A549 (cell line): ENCODE measurements around the gene RASA1. TPM values are rescaled to one million over a fixed set of nuclear protein-coding genes. Genes with fewer than 3 reads are reported as not detected.
A peak's percentile ranks its signal among the peaks of the same experiment; 100 is the strongest.

ENCODE experiments used
- ATAC-seq, 2 experiments: fragments of 200-7000 bp in 1 of 2; fragments of >200 bp in 1 of 2; cut with Nextera tagmentation in 1 of 2; cut with Tn5 transposase in 1 of 2; 3 replicates each; pipeline versions ENCODE4 v1.8.0 to v1.9.1; 2018 to 2020; ENCODE audit warnings: mild to moderate bottlenecking in 1 of 2, moderate library complexity in 1 of 2
- CTCF ChIA-PET: fragments of 300-600 bp; sonication (Branson Sonifier 250); formaldehyde crosslinking; extraction: SDS; loops from one replicate; lab custom pipeline; 2021; ENCODE audit warnings: antibody characterized with exemption, inconsistent platforms; lab: Yijun Ruan, JAX
- POLR2A ChIA-PET: fragments of 350-600 bp; formaldehyde crosslinking; extraction: SDS; loops from one replicate; lab custom pipeline; 2021; ENCODE audit warnings: antibody characterized with exemption, inconsistent platforms; lab: Yijun Ruan, JAX
- DNase-seq, 2 experiments: peaks; one replicate each; pipeline versions ENCODE4 v3.0.0 to v3.0.0-alpha.2; 2011 to 2016; ENCODE audit warnings: low read depth in 1 of 2, low spot score in 1 of 2
- FAIRE-seq: peaks from 2 replicates; lab custom pipeline; 2011; peaks lifted over from hg19 to GRCh38; lab: Jason Lieb, UNC
- H3K27ac ChIP-seq, 2 experiments: fragments of >200 bp; sonication (Bioruptor Twin); formaldehyde crosslinking; 3 replicates each; pipeline ENCODE4 v1.5.1; 2016 to 2017
- H3K4me1 ChIP-seq: fragments of >200 bp; sonication (Bioruptor Twin); formaldehyde crosslinking; 3 replicates; pipeline ENCODE4 v1.6.1; 2016
- H3K4me2 ChIP-seq: fragments of >200 bp; sonication (Bioruptor Twin); formaldehyde crosslinking; 3 replicates; pipeline ENCODE4 v1.6.1; 2016
- H3K4me3 ChIP-seq: fragments of >200 bp; sonication (Bioruptor Twin); formaldehyde crosslinking; 3 replicates; pipeline ENCODE4 v1.5.1; 2016
- H3K9me3 ChIP-seq: fragments of >200 bp; sonication (Bioruptor Twin); formaldehyde crosslinking; 3 replicates; pipeline ENCODE4 v1.6.1; 2016
- BCL3 ChIP-seq: fragments of >200 bp; sonication (Bioruptor Twin); formaldehyde crosslinking; IDR thresholded peaks from 3 replicates; pipeline ENCODE4 v1.6.1; 2016
- CBX2 ChIP-seq: fragments of 200-600 bp; sonication (generic); IDR thresholded peaks from 2 replicates; pipeline ENCODE4 v1.6.1; 2016; ENCODE audit warnings: low read depth, mild to moderate bottlenecking, borderline replicate concordance
- E2F6 ChIP-seq: IDR thresholded peaks from 2 replicates; pipeline ENCODE4 v1.6.1; 2012; ENCODE audit warnings: low read depth, borderline replicate concordance
- EHF ChIP-seq: fragments of 250-450 bp; sonication (Bioruptor Pico); IDR thresholded peaks from 2 replicates; pipeline ENCODE4 v1.5.0; 2020; ENCODE audit warnings: mild to moderate bottlenecking
- FOSL2 ChIP-seq, 2 experiments: fragments of 450-650 bp in 1 of 2; fragments of >200 bp in 1 of 2; sonication (Bioruptor Twin) in 1 of 2; formaldehyde crosslinking; IDR thresholded peaks; 2 replicates each; pipeline versions ENCODE4 v1.5.0 to v1.6.1; 2016 to 2020; ENCODE audit warnings: mild to moderate bottlenecking in 1 of 2, moderate library complexity in 1 of 2
- HDAC2 ChIP-seq: fragments of 200-600 bp; sonication (generic); IDR thresholded peaks from 2 replicates; pipeline ENCODE4 v1.6.1; 2016
- HMGXB4 ChIP-seq: fragments of 250-450 bp; sonication (Bioruptor Pico); IDR thresholded peaks from 2 replicates; pipeline ENCODE4 v1.5.0; 2021; ENCODE audit warnings: mild to moderate bottlenecking, moderate library complexity, borderline replicate concordance
- HOXB13 ChIP-seq: fragments of 250-450 bp; sonication (Bioruptor Pico); IDR thresholded peaks from 2 replicates; pipeline ENCODE4 v1.5.0; 2020; ENCODE audit warnings: low read depth, mild to moderate bottlenecking, moderate library complexity
- JUN ChIP-seq, 2 experiments: fragments of >200 bp; sonication (Bioruptor Twin); formaldehyde crosslinking; IDR thresholded peaks; 2 replicates in 1 of 2; 3 replicates in 1 of 2; pipeline ENCODE4 v1.6.1; 2016 to 2017
- KDM5A ChIP-seq: fragments of 200-600 bp; sonication (generic); IDR thresholded peaks from 2 replicates; pipeline ENCODE4 v1.6.1; 2016; ENCODE audit warnings: antibody characterized with exemption, mild to moderate bottlenecking
- MAX ChIP-seq: IDR thresholded peaks from 2 replicates; pipeline ENCODE4 v1.6.1; 2012
- MYC ChIP-seq: IDR thresholded peaks from 2 replicates; pipeline ENCODE4 v1.6.1; 2012; ENCODE audit warnings: mild to moderate bottlenecking, inconsistent platforms, low read length, improper control_type of control experiment, borderline replicate concordance
- NFE2L2 ChIP-seq: fragments of 150-350 bp; conservative IDR thresholded peaks from 2 replicates; pipeline ENCODE4 v1.6.1; 2014; ENCODE audit warnings: low read length
- NPAS2 ChIP-seq: fragments of 250-450 bp; sonication (Bioruptor Pico); IDR thresholded peaks from 2 replicates; pipeline ENCODE4 v1.8.0; 2022; ENCODE audit warnings: mild to moderate bottlenecking, moderate library complexity, borderline replicate concordance
- PBX3 ChIP-seq: IDR thresholded peaks from 2 replicates; pipeline ENCODE4 v1.6.1; 2012
- PHF8 ChIP-seq: fragments of 200-600 bp; sonication (generic); IDR thresholded peaks from 2 replicates; pipeline ENCODE4 v1.6.1; 2016; ENCODE audit warnings: low read depth, mild to moderate bottlenecking, antibody characterized with exemption, moderate library complexity, borderline replicate concordance
- POLR2A ChIP-seq: IDR thresholded peaks from 2 replicates; pipeline ENCODE4 v1.6.1; 2012; ENCODE audit warnings: mild to moderate bottlenecking, low read length
- RCOR1 ChIP-seq: fragments of 150-350 bp; IDR thresholded peaks from 2 replicates; pipeline ENCODE4 v1.6.1; 2014; ENCODE audit warnings: antibody characterized with exemption, low read length, low read depth
- SREBF2 ChIP-seq: fragments of 450-650 bp; IDR thresholded peaks from 2 replicates; pipeline ENCODE4 v1.6.1; 2014; ENCODE audit warnings: mild to moderate bottlenecking, moderate library complexity
- TFCP2L1 ChIP-seq: fragments of 250-450 bp; sonication (Bioruptor Pico); IDR thresholded peaks from 2 replicates; pipeline ENCODE4 v1.5.0; 2021; ENCODE audit warnings: mild to moderate bottlenecking
- TP53 ChIP-seq: fragments of 250-450 bp; sonication (Bioruptor Pico); IDR thresholded peaks from 2 replicates; pipeline ENCODE4 v1.5.0; 2021; ENCODE audit warnings: mild to moderate bottlenecking, moderate library complexity
- ZC3H11A ChIP-seq: fragments of 450-650 bp; IDR thresholded peaks from 2 replicates; pipeline ENCODE4 v1.6.1; 2014; ENCODE audit warnings: antibody characterized with exemption, mild to moderate bottlenecking
- WGBS: methylation state at CpG from one replicate; pipeline ENCODE4 v1.1.6; 2017; ENCODE audit errors: missing lambda C conversion rate; 5-methylcytosine and 5-hydroxymethylcytosine counted together
- polyA minus RNA-seq: library from RNA; depleted of rRNA, polyadenylated mRNA; stranded (reverse); fragments of >200 nt; gene quantifications from 2 replicates; pipeline ENCODE4 v1.2.3, GENCODE V29; 2011; rRNA and poly(A)+ RNA removed
- polyA plus RNA-seq, 4 experiments: library from polyadenylated mRNA; depleted of rRNA in 3 of 4; stranded (reverse); fragments of >200 nt; fragmentation: RNase III in 1 of 4; extraction: RNeasy Plus Mini Kit Qiagen cat#74134 plus additional on column Dnase treatment in 1 of 4; gene quantifications; 2 replicates in 3 of 4; 3 replicates in 1 of 4; pipeline ENCODE4 v1.2.3, GENCODE V29; 2011 to 2017

RASA1 gene
- polyA plus RNA-seq (2011; rRNA removed) (40.8 and 41.5 TPM in 2 replicates), polyA plus RNA-seq (2017; fragmentation: RNase III; extraction: RNeasy Plus Mini Kit Qiagen cat#74134 plus additional on column Dnase treatment) (18.0 to 19.1 TPM (median 18.3 TPM) in 3 replicates), polyA minus RNA-seq (12.9 and 15.3 TPM in 2 replicates)
- polyA plus RNA-seq (2012; cell fraction: cytosol; rRNA removed), result 10.9 and 12.1 TPM in 2 replicates
- polyA plus RNA-seq (2012; cell fraction: nucleus; rRNA removed), result 7.9 and 10.9 TPM in 2 replicates

- FAIRE-seq, result no peak
- Histone ChIP-seq H3K27ac (peak within 1 kb of the TSS; percentile 90 to 97), H3K4me3 (peak within 1 kb of the TSS; percentile 76), H3K4me2 (peak within 1 kb of the TSS; percentile 87), H3K9me3 (no peaks in the 10 kb centered on the region), H3K4me1 (peaks cover 10% of the 10 kb centered on the region)
- 0 out of 2 replicates have a peak, but pooled peaks have one; percentile 34 for TF ChIP-seq PBX3
- peak; percentile 72; the same call in 1 of the 2 replicates for TF ChIP-seq TP53 (CRISPR knock-in tag)
- no peak for TF ChIP-seq CBX2
- peak; percentile 76 for TF ChIP-seq MAX
- no peak for TF ChIP-seq HMGXB4 (CRISPR knock-in tag)
- no peak for TF ChIP-seq ZC3H11A
- no peak for TF ChIP-seq NPAS2 (CRISPR knock-in tag)
- TF ChIP-seq E2F6, result peak; percentile 48; the same call in 1 of the 2 replicates
- TF ChIP-seq JUN (IDR thresholded peaks at IDR 0.05), result peak; percentile 61 to 92; a peak in 4 of 5 replicates
- 0 out of 2 replicates have a peak, but pooled peaks have one; percentile 8 for TF ChIP-seq MYC
- no peak for TF ChIP-seq FOSL2 (IDR thresholded peaks at IDR 0.05)
- TF ChIP-seq FOSL2 (CRISPR knock-in tag; IDR thresholded peaks at IDR 0.05), result no peak
- TF ChIP-seq NFE2L2, result no peak
- no peak for TF ChIP-seq SREBF2
- peak; percentile 92; the same call in 1 of the 2 replicates for TF ChIP-seq PHF8
- no peak for TF ChIP-seq EHF
- TF ChIP-seq RCOR1, result no peak
- no peak for TF ChIP-seq TFCP2L1 (CRISPR knock-in tag)
- TF ChIP-seq BCL3, result peak; percentile 97; the same call in 2 of the 3 replicates
- no peak for TF ChIP-seq HOXB13 (CRISPR knock-in tag)
- peak; percentile 99 for TF ChIP-seq POLR2A
- ChIA-PET CTCF (interaction anchor here (1.1 to 1.4 kb wide), 3 partner anchors 9 to 133 kb away, joined by 3 to 7 read pairs (median 4); no protein-coding TSS in a partner anchor), POLR2A (interaction anchor here (0.6 to 1.8 kb wide), 24 partner anchors 8 to 241 kb away, joined by 3 to 12 read pairs (median 4); partner anchors contain the start of gene CCNH)
- DNase-seq, result peak; percentile 92 to 94
- peak; percentile 86 to 87 for ATAC-seq
- 1% methylated on average over 37 of the region's 46 CpGs for WGBS
These were observed at the start of gene RASA1 for GRCh38 chr5:87267574-87268125. TSS of gene RASA1 (plus strand) at chr5:87267883. CDS start at chr5:87268452, 569 bp downstream.

- FAIRE-seq, result no peak
- H3K4me2 ChIP-seq, result no peak overlapping the region
- no peaks in the 10 kb centered on the region for H3K9me3 ChIP-seq
- H3K27ac ChIP-seq, result no peak overlapping the region
- H3K4me1 ChIP-seq, result no peaks in the 10 kb centered on the region
- no peak for ATAC-seq
- POLR2A ChIA-PET, result no interaction called here
- H3K4me3 ChIP-seq, result no peak overlapping the region
- no peak for DNase-seq
- WGBS, result 64% methylated on average over 2 of the region's 2 CpGs
- TF ChIP-seq FOSL2 (IDR thresholded peaks at IDR 0.05), result no peak
- no peak for TF ChIP-seq FOSL2 (CRISPR knock-in tag; IDR thresholded peaks at IDR 0.05)
- TF ChIP-seq HDAC2, result no peak
- no peak for TF ChIP-seq KDM5A
- TF ChIP-seq, all 56 proteins: peak for 0
- CTCF ChIA-PET, result no interaction called here
These were observed 37.9 kb upstream of the RASA1 start for GRCh38 chr5:87229780-87230179.
